Uterus (tissue), 2 donors: ENCODE measurements around the gene TRIP13.

ENCODE experiments used
- CTCF ChIP-seq, 4 experiments: fragments of 200-600 bp in 2 of 4; fragments of 450-650 bp in 2 of 4; sonication (generic) in 2 of 4; IDR thresholded peaks; one replicate each; pipeline ENCODE4 v1.5.1; 2016 to 2019; ENCODE audit warnings: antibody characterized with exemption in 4 of 4, mild to moderate bottlenecking in 2 of 4, moderate library complexity in 1 of 4
- POLR2A ChIP-seq, 2 donors: fragments of 450-650 bp; IDR thresholded peaks; one replicate each; pipeline ENCODE4 v1.6.1; 2016; ENCODE audit warnings: antibody characterized with exemption in 2 of 2, mild to moderate bottlenecking in 1 of 2, moderate library complexity in 1 of 2

- TF ChIP-seq CTCF (IDR thresholded peaks at IDR 0.05), result no peak
- TF ChIP-seq POLR2A (IDR thresholded peaks at IDR 0.05), result no peak
These were observed 1.4 kb upstream of the TRIP13 start for GRCh38 chr5:891117-891836.
